WTC11 (cell line): ENCODE measurements around the gene HOXA9. TPM values are rescaled to one million over a fixed set of nuclear protein-coding genes. Genes with fewer than 3 reads are reported as not detected.
A peak's percentile ranks its signal among the peaks of the same experiment; 100 is the strongest.

Experiments used
- ATAC-seq: fragments of 200-7000 bp; cut with Tn5 transposase; 2 replicates; pipeline ENCODE4 v1.10.0; 2021; ENCODE audit warnings: mild to moderate bottlenecking, moderate library complexity
- CTCF ChIA-PET: fragments of 300-600 bp; sonication (Branson Sonifier 250); formaldehyde crosslinking; loops from one replicate; lab custom pipeline; 2021; ENCODE audit warnings: antibody characterized with exemption; lab: Charles Lee
- POLR2A ChIA-PET: fragments of 350-600 bp; sonication (Branson Sonifier 250); formaldehyde crosslinking; loops from one replicate; lab custom pipeline; 2021; ENCODE audit warnings: antibody characterized with exemption; lab: Charles Lee
- DNase-seq: peaks from one replicate; pipeline ENCODE4 v3.0.0; 2021; ENCODE audit warnings: low spot score
- H3K27ac Mint-ChIP-seq: 2 replicates; pipeline ENCODE4 v1.8.0; 2021; ENCODE audit warnings: mixed read lengths
- H3K27me3 Mint-ChIP-seq: 2 replicates; pipeline ENCODE4 v1.8.0; 2021; ENCODE audit warnings: low read depth, mild to moderate bottlenecking, moderate library complexity, mixed read lengths
- H3K36me3 Mint-ChIP-seq: 2 replicates; pipeline ENCODE4 v1.8.0; 2021; ENCODE audit warnings: mixed read lengths
- H3K4me1 Mint-ChIP-seq: 2 replicates; pipeline ENCODE4 v1.8.0; 2022; ENCODE audit warnings: mixed read lengths
- H3K4me3 Mint-ChIP-seq: 2 replicates; pipeline ENCODE4 v1.8.0; 2021; ENCODE audit warnings: mild to moderate bottlenecking, moderate library complexity, mixed read lengths
- H3K9me3 Mint-ChIP-seq: 2 replicates; pipeline ENCODE4 v1.8.0; 2021; ENCODE audit warnings: mixed read lengths
- AR ChIP-seq: fragments of 250-450 bp; sonication (Bioruptor Pico); IDR thresholded peaks from 2 replicates; pipeline ENCODE4 v1.9.0; 2021; ENCODE audit warnings: mild to moderate bottlenecking
- E2F4 ChIP-seq: sonication (generic); formaldehyde crosslinking; IDR thresholded peaks from 2 replicates; pipeline ENCODE4 v1.8.1; 2022; ENCODE audit warnings: low read depth, mild to moderate bottlenecking, moderate library complexity, missing genetic modification reagents, borderline replicate concordance
- ELF4 ChIP-seq: sonication (generic); formaldehyde crosslinking; IDR thresholded peaks from 2 replicates; pipeline ENCODE4 v1.8.1; 2022; ENCODE audit warnings: low read depth, mild to moderate bottlenecking, moderate library complexity, missing genetic modification reagents
- FOXJ3 ChIP-seq: sonication (generic); formaldehyde crosslinking; IDR thresholded peaks from 2 replicates; pipeline ENCODE4 v1.9.0; 2021; ENCODE audit warnings: missing genetic modification reagents, mild to moderate bottlenecking, borderline replicate concordance
- FOXP1 ChIP-seq: sonication (generic); formaldehyde crosslinking; IDR thresholded peaks from 2 replicates; pipeline ENCODE4 v1.8.0; 2022; ENCODE audit warnings: missing genetic modification reagents, mild to moderate bottlenecking, moderate library complexity, borderline replicate concordance
- FOXP4 ChIP-seq: sonication (generic); formaldehyde crosslinking; IDR thresholded peaks from 2 replicates; pipeline ENCODE4 v1.8.0; 2022; ENCODE audit warnings: mild to moderate bottlenecking, missing genetic modification reagents
- GABPB1 ChIP-seq: sonication (generic); formaldehyde crosslinking; IDR thresholded peaks from 2 replicates; pipeline ENCODE4 v1.8.1; 2023; ENCODE audit warnings: mild to moderate bottlenecking, missing genetic modification reagents
- MAX ChIP-seq: sonication (generic); formaldehyde crosslinking; IDR thresholded peaks from 2 replicates; pipeline ENCODE4 v1.8.0; 2022; ENCODE audit warnings: mild to moderate bottlenecking, missing genetic modification reagents
- NFYB ChIP-seq: sonication (generic); formaldehyde crosslinking; conservative IDR thresholded peaks from 2 replicates; pipeline ENCODE4 v1.8.0; 2022; ENCODE audit warnings: low read depth, missing genetic modification reagents
- PREB ChIP-seq: sonication (generic); formaldehyde crosslinking; IDR thresholded peaks from 2 replicates; pipeline ENCODE4 v1.8.1; 2022; ENCODE audit warnings: mild to moderate bottlenecking, missing genetic modification reagents, moderate library complexity, borderline replicate concordance
- PRRX2 ChIP-seq: fragments of 250-450 bp; sonication (Bioruptor Pico); IDR thresholded peaks from 2 replicates; pipeline ENCODE4 v1.8.0; 2021; ENCODE audit warnings: mild to moderate bottlenecking
- RELA ChIP-seq: sonication (generic); formaldehyde crosslinking; IDR thresholded peaks from 2 replicates; pipeline ENCODE4 v1.8.1; 2022; ENCODE audit warnings: missing genetic modification reagents, mild to moderate bottlenecking, borderline replicate concordance
- SP1 ChIP-seq: sonication (generic); formaldehyde crosslinking; conservative IDR thresholded peaks from 2 replicates; pipeline ENCODE4 v1.8.1; 2022; ENCODE audit warnings: missing genetic modification reagents
- TEAD4 ChIP-seq: sonication (generic); formaldehyde crosslinking; IDR thresholded peaks from 2 replicates; pipeline ENCODE4 v1.8.0; 2022; ENCODE audit warnings: mild to moderate bottlenecking, missing genetic modification reagents
- TP53 ChIP-seq: sonication (generic); formaldehyde crosslinking; IDR thresholded peaks from 2 replicates; pipeline ENCODE4 v1.8.1; 2023; ENCODE audit warnings: mild to moderate bottlenecking, missing genetic modification reagents
- USF1 ChIP-seq: sonication (generic); formaldehyde crosslinking; IDR thresholded peaks from 2 replicates; pipeline ENCODE4 v1.8.0; 2022; ENCODE audit warnings: mild to moderate bottlenecking, missing genetic modification reagents
- ZNF232 ChIP-seq: sonication (generic); formaldehyde crosslinking; IDR thresholded peaks from 2 replicates; pipeline ENCODE4 v1.8.0; 2022; ENCODE audit warnings: mild to moderate bottlenecking, missing genetic modification reagents
- ZNF263 ChIP-seq: sonication (generic); formaldehyde crosslinking; IDR thresholded peaks from 2 replicates; pipeline ENCODE4 v1.8.1; 2022; ENCODE audit warnings: low read depth, mild to moderate bottlenecking, moderate library complexity, missing genetic modification reagents
- ZNF423 ChIP-seq: fragments of 250-450 bp; sonication (Bioruptor Pico); IDR thresholded peaks from 2 replicates; pipeline ENCODE4 v2.1.2; 2022; ENCODE audit warnings: mild to moderate bottlenecking, moderate library complexity
- ZNF425 ChIP-seq: fragments of 250-450 bp; sonication (Bioruptor Pico); conservative IDR thresholded peaks from 2 replicates; pipeline ENCODE4 v1.9.0; 2021; ENCODE audit warnings: mild to moderate bottlenecking
- total RNA-seq: library from RNA; stranded (reverse); gene quantifications from 3 replicates; pipeline ENCODE4 v1.2.3, GENCODE V29; 2021

Gene HOXA9
- total RNA-seq, 1 experiment from 2014 or later: not detected

GRCh38 chr7:27143950-27144780 lies 21.2 kb downstream of the HOXA9 start (continued):
- TF ChIP-seq E2F4 (CRISPR knock-in tag) (no peak), PRRX2 (CRISPR knock-in tag) (no peak), ZNF263 (CRISPR knock-in tag) (no peak), ZNF425 (CRISPR knock-in tag) (no peak)

- Mint-ChIP-seq H3K36me3 (no peaks in the 10 kb centered on the region), H3K4me1 (peaks cover 25% of the 10 kb centered on the region), H3K9me3 (no peaks in the 10 kb centered on the region), H3K27me3 (peaks cover 100% of the 10 kb centered on the region), H3K27ac (no peak within 1 kb of the TSS), H3K4me3 (peak within 1 kb of the TSS; percentile 74)
- CTCF ChIA-PET: interaction anchor here (0.6 to 3.8 kb wide), 37 partner anchors 9 to 1251 kb away, joined by 3 to 39 read pairs (median 4); partner anchors contain the start of genes HOXA11, HOXA13, HOXA3 and HOXA4
- POLR2A ChIA-PET: interaction anchor here (0.6 to 1.2 kb wide), 2 partner anchors 30 to 135 kb away, joined by 3 read pairs; no protein-coding TSS in a partner anchor
- peak; percentile 89 for DNase-seq
- ATAC-seq: peak; percentile 31
- TF ChIP-seq NFYB (CRISPR knock-in tag): no peak
- TF ChIP-seq GABPB1 (CRISPR knock-in tag): no peak
- no peak for TF ChIP-seq ELF4 (CRISPR knock-in tag)
- no peak for TF ChIP-seq AR (CRISPR knock-in tag)
- no peak for TF ChIP-seq ZNF263 (CRISPR knock-in tag)
- no peak for TF ChIP-seq ZNF232 (CRISPR knock-in tag)
- no peak for TF ChIP-seq PREB (CRISPR knock-in tag)
- TF ChIP-seq USF1 (CRISPR knock-in tag): peak; percentile 81
- no peak for TF ChIP-seq ZNF423 (CRISPR knock-in tag)
- no peak for TF ChIP-seq FOXP4
- TF ChIP-seq MAX (CRISPR knock-in tag): 0 out of 2 replicates have a peak, but pooled peaks have one; percentile 33
- TF ChIP-seq TP53: no peak
- no peak for TF ChIP-seq FOXJ3 (CRISPR knock-in tag)
- TF ChIP-seq SP1 (CRISPR knock-in tag): 0 out of 2 replicates have a peak, but pooled peaks have one; percentile 33
- TF ChIP-seq FOXP1 (CRISPR knock-in tag): no peak
- TF ChIP-seq RELA (CRISPR knock-in tag): no peak
- 0 out of 2 replicates have a peak, but pooled peaks have one; percentile 17 for TF ChIP-seq TEAD4 (CRISPR knock-in tag)
Observed at GRCh38 chr7:27143023-27143949, 22.1 kb downstream of the HOXA9 start, which contains the start of gene HOXA5. HOXA5 (minus strand) TSS chr7:27143681; CDS start chr7:27143607, 74 bp downstream.
